Vagina (tissue), 2 donors: ENCODE data around the gene PPFIBP1.

ENCODE experiments used
- POLR2AphosphoS5 ChIP-seq, 2 donors: sonication (generic); formaldehyde crosslinking; IDR thresholded peaks; one replicate each; pipeline ENCODE4 v1.9.0; 2017; ENCODE audit warnings: antibody characterized with exemption in 2 of 2, mild to moderate bottlenecking in 2 of 2, low read depth in 1 of 2; ENCODE audit not compliant: insufficient read depth in 1 of 2
- TF ChIP-seq, protein P1 (sequence below), 3 experiments: fragments of 450-650 bp in 2 of 3; fragments of 200-600 bp in 1 of 3; sonication (generic) in 1 of 3; IDR thresholded peaks; one replicate each; pipeline ENCODE4 v1.5.1; 2017 to 2019; ENCODE audit warnings: antibody characterized with exemption in 3 of 3, mild to moderate bottlenecking in 2 of 3, moderate library complexity in 2 of 3

DNA sequence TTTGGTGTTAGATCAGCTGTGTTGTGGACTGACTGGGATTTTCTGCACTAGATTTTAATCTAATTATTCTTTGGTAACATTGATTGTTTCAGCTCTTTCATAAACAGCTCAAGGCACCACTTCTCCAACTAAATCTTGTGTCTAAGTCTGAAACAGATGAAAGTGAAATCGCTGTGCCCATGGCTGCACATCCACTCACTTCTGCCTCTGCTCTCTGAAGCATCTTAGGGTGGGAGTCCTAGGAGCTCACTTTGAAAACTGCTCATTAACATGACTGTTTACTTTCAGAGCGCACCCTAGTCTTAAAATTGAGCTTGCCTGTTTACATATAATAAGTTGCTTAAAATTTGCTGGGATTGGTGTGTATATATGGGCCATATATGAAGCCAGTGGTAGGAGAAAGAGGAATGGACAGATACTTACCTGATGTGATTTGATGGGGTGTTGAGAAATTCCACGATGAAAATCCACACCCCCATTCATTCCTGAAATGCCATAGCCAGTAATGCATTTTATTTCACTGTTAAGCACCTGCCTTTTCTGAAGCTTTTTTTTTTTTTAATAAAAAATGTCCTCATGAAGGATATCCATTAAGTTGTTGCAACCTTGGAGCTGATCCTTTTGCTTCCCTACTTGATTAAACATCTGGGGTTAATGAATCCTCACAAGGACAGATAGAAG is 52.8 kb downstream of the PPFIBP1 start:
- no peak for TF ChIP-seq POLR2AphosphoS5 (IDR thresholded peaks at IDR 0.05; ENCODE audit: insufficient read depth in 1 of 2, low read depth in 1 of 2)
- TF ChIP-seq, protein P1, sequence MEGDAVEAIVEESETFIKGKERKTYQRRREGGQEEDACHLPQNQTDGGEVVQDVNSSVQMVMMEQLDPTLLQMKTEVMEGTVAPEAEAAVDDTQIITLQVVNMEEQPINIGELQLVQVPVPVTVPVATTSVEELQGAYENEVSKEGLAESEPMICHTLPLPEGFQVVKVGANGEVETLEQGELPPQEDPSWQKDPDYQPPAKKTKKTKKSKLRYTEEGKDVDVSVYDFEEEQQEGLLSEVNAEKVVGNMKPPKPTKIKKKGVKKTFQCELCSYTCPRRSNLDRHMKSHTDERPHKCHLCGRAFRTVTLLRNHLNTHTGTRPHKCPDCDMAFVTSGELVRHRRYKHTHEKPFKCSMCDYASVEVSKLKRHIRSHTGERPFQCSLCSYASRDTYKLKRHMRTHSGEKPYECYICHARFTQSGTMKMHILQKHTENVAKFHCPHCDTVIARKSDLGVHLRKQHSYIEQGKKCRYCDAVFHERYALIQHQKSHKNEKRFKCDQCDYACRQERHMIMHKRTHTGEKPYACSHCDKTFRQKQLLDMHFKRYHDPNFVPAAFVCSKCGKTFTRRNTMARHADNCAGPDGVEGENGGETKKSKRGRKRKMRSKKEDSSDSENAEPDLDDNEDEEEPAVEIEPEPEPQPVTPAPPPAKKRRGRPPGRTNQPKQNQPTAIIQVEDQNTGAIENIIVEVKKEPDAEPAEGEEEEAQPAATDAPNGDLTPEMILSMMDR (IDR thresholded peaks at IDR 0.05): no peak
